ENCODE results near the gene NUP93.
"Not testable (repeated sequence)": the region's sequence is repeated elsewhere in the genome, so short reads cannot be mapped to it uniquely, and the experiment has no call there.

The NUP93 gene

GRCh38 chr16:56868175-56868574, 138.2 kb downstream of the NUP93 start:
- Histone ChIP-seq H3K9me3 (ENCODE audit: control insufficient read depth, low read length) (no peaks in the 10 kb centered on the region), H3K4me2 (ENCODE audit: low read length) (no peak overlapping the region), H3K4me3 (ENCODE audit: low read depth, low read length) (no peak overlapping the region), H3K4me1 (no peaks in the 10 kb centered on the region), H3K27ac (no peak overlapping the region), H3K27me3 (ENCODE audit: control insufficient read depth, insufficient read depth, low read length) (no peaks in the 10 kb centered on the region), H3K79me2 (peaks cover 4% of the 10 kb centered on the region), H2AFZ (no peak overlapping the region), H3K36me3 (ENCODE audit: control insufficient read depth, insufficient read depth, low read length) (no peaks in the 10 kb centered on the region), H3K9ac (no peak overlapping the region)
- TF ChIP-seq CTCF (IDR thresholded peaks at IDR 0.05): no peak

- not testable (repeated sequence) for H3K79me2 ChIP-seq; H2AFZ ChIP-seq; H3K36me3 ChIP-seq (ENCODE audit: control insufficient read depth, insufficient read depth, low read length); H3K27me3 ChIP-seq (ENCODE audit: control insufficient read depth, insufficient read depth, low read length); H3K4me2 ChIP-seq (ENCODE audit: low read length); H3K4me3 ChIP-seq (ENCODE audit: low read depth, low read length); H3K9me3 ChIP-seq (ENCODE audit: control insufficient read depth, low read length); H3K9ac ChIP-seq; H3K4me1 ChIP-seq; H3K27ac ChIP-seq
These were observed 138.8 kb downstream of the NUP93 start for GRCh38 chr16:56868766-56869165.

GRCh38 chr16:56869513-56870275, 139.8 kb downstream of the NUP93 start:
- Histone ChIP-seq H3K4me3 (ENCODE audit: low read depth, low read length) (no peak overlapping the region), H2AFZ (no peak overlapping the region), H3K79me2 (peaks cover 4% of the 10 kb centered on the region), H3K27me3 (ENCODE audit: control insufficient read depth, insufficient read depth, low read length) (no peaks in the 10 kb centered on the region), H3K9me3 (ENCODE audit: control insufficient read depth, low read length) (no peaks in the 10 kb centered on the region), H3K4me1 (peaks cover 8% of the 10 kb centered on the region), H3K27ac (no peak overlapping the region), H3K4me2 (ENCODE audit: low read length) (no peak overlapping the region), H3K9ac (no peak overlapping the region), H3K36me3 (ENCODE audit: control insufficient read depth, insufficient read depth, low read length) (no peaks in the 10 kb centered on the region)
- peak; percentile 40 for TF ChIP-seq CTCF (IDR thresholded peaks at IDR 0.05)

- no peak for TF ChIP-seq CTCF (IDR thresholded peaks at IDR 0.05)
- Histone ChIP-seq H3K4me1 (peaks cover 14% of the 10 kb centered on the region), H2AFZ (no peak overlapping the region), H3K79me2 (peaks cover 4% of the 10 kb centered on the region), H3K36me3 (ENCODE audit: control insufficient read depth, insufficient read depth, low read length) (no peaks in the 10 kb centered on the region), H3K9ac (no peak overlapping the region), H3K4me2 (ENCODE audit: low read length) (no peak overlapping the region), H3K4me3 (ENCODE audit: low read depth, low read length) (no peak overlapping the region), H3K27me3 (ENCODE audit: control insufficient read depth, insufficient read depth, low read length) (no peaks in the 10 kb centered on the region), H3K9me3 (ENCODE audit: control insufficient read depth, low read length) (no peaks in the 10 kb centered on the region), H3K27ac (no peak overlapping the region)
These were observed 140.5 kb downstream of the NUP93 start for GRCh38 chr16:56870276-56870888.

GRCh38 chr16:56871172-56871593, 141.3 kb downstream of the NUP93 start:
- H3K4me3 ChIP-seq (ENCODE audit: low read depth, low read length): no peak overlapping the region
- no peaks in the 10 kb centered on the region for H3K36me3 ChIP-seq (ENCODE audit: control insufficient read depth, insufficient read depth, low read length)
- TF ChIP-seq CTCF (IDR thresholded peaks at IDR 0.05): peak; percentile 22
- H3K27me3 ChIP-seq (ENCODE audit: control insufficient read depth, insufficient read depth, low read length): no peaks in the 10 kb centered on the region
- peak overlapping the region; percentile 63 for H2AFZ ChIP-seq
- H3K27ac ChIP-seq: peak overlapping the region; percentile 8
- peaks cover 4% of the 10 kb centered on the region for H3K79me2 ChIP-seq
- H3K4me2 ChIP-seq (ENCODE audit: low read length): peak overlapping the region; percentile 42
- no peak overlapping the region for H3K9ac ChIP-seq
- peaks cover 20% of the 10 kb centered on the region for H3K4me1 ChIP-seq
- no peaks in the 10 kb centered on the region for H3K9me3 ChIP-seq (ENCODE audit: control insufficient read depth, low read length)

Measured in parathyroid adenoma (tissue), 2 donors.